ENCODE data around the gene GLCCI1.

The GLCCI1 gene

DNA sequence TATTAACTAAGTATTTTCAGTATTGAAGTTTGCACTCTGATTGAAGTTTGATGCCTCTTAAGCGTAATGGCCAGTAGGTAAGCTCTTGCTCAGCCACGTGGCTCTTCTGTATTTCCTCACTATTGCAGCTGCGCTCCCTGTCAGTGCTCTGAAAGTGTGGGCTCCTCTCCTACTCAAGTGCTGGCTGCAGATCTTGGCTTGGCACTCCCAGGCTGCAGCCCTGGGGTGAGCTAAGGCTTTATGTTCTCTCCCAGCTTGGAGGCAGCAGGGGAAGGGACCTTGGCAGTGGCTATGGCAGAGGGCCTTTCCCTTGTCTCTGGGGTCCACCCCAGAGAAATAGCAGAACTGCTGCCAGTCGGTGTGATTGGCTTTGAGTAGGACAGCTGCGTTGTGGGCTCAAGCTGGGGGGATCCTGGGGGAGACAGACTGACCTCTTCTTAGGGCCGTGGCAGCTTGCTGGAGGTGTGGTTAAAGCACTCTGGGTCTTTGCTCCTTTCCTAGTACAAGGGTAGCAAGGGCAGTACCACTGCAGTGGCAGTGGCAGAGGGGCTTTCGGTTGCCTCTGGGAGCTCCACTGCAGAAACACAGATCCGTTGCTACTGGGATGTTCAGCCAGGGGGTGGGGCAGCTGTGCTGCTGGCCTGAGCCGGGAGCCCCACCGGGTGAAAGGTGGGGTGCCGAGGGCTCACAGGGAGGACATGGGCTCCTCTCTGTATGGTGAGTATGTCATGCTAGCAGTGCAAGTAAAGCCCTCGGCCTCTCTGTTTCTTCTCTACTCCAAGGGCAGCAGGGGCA is 100.5 kb downstream of the GLCCI1 start:
- Histone ChIP-seq H3K36me3 (peaks cover 12% of the 10 kb centered on the region), H3K4me3 (ENCODE audit: low read depth, low read length) (no peak overlapping the region), H3K27me3 (ENCODE audit: insufficient read depth, low read depth, severe bottlenecking) (no peaks in the 10 kb centered on the region), H3K9me3 (ENCODE audit: severe bottlenecking) (no peaks in the 10 kb centered on the region), H3K27ac (no peak overlapping the region)
- TF ChIP-seq, protein P1, sequence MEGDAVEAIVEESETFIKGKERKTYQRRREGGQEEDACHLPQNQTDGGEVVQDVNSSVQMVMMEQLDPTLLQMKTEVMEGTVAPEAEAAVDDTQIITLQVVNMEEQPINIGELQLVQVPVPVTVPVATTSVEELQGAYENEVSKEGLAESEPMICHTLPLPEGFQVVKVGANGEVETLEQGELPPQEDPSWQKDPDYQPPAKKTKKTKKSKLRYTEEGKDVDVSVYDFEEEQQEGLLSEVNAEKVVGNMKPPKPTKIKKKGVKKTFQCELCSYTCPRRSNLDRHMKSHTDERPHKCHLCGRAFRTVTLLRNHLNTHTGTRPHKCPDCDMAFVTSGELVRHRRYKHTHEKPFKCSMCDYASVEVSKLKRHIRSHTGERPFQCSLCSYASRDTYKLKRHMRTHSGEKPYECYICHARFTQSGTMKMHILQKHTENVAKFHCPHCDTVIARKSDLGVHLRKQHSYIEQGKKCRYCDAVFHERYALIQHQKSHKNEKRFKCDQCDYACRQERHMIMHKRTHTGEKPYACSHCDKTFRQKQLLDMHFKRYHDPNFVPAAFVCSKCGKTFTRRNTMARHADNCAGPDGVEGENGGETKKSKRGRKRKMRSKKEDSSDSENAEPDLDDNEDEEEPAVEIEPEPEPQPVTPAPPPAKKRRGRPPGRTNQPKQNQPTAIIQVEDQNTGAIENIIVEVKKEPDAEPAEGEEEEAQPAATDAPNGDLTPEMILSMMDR (IDR thresholded peaks at IDR 0.05; ENCODE audit: low read depth, low read length) = no peak
- DNase-seq = no peak

DNA sequence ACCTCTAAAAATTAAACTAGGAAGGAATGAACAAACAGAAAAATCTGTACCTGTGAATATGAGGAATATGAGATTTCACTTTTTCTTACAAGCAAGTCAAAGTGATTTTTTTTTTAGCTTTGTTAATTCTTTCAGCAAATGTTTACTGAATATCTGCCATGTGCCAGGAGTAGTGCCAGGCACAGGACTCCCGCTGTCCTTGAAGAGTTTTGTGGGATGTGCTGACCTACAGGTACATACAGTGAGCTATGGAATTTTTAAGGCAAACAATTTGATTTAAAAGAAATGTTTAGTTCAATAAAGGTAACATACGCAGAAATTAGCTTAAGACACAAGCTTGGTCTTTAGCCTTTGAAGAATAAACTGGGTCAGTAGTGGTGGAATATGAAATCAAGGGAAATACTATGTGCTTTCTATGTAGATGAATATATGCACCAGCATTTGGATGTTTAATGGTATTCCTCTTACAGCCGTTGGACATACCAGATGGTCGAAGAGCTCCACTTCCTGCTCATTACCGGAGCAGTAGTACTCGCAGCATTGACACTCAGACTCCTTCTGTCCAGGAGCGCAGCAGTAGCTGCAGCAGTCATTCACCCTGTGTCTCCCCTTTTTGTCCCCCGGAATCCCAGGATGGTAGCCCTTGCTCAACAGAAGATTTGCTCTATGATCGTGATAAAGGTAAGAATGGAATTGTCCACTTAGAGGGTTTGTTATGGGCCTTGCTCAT is 102.0 kb downstream of the GLCCI1 start:
- no peak for DNase-seq
- no peak overlapping the region for H3K4me3 ChIP-seq (ENCODE audit: low read depth, low read length)
- H3K36me3 ChIP-seq = peaks cover 9% of the 10 kb centered on the region
- H3K27ac ChIP-seq = no peak overlapping the region
- no peaks in the 10 kb centered on the region for H3K9me3 ChIP-seq (ENCODE audit: severe bottlenecking)
- H3K27me3 ChIP-seq (ENCODE audit: insufficient read depth, low read depth, severe bottlenecking) = no peaks in the 10 kb centered on the region
- TF ChIP-seq, protein P1 (IDR thresholded peaks at IDR 0.05; ENCODE audit: low read depth, low read length) = no peak

DNA sequence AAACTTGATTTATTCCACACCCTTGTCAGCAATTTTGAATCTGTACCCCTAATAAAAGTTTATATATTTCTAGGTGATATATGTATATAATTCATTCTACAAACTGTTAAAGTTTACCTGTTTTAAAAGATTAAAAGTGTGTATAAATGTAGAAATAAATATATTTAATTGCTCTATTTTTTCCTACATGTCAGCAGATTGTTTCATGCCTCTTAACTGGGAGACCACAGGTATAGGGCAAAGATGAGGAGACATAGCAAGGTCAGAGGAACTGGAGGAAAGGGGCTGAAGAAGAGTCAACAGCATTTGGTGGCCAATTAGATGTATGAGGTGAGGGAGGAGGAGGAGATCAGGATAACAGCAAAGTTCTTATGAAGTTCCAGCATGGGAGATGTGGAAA is 109.8 kb downstream of the GLCCI1 start:
- TF ChIP-seq, protein P1 (IDR thresholded peaks at IDR 0.05; ENCODE audit: low read depth, low read length) = no peak
- no peaks in the 10 kb centered on the region for H3K9me3 ChIP-seq (ENCODE audit: severe bottlenecking)
- peaks cover 3% of the 10 kb centered on the region; the same call in 1 of the 2 replicates for H3K36me3 ChIP-seq
- H3K4me3 ChIP-seq (ENCODE audit: low read depth, low read length) = no peak overlapping the region
- H3K27me3 ChIP-seq (ENCODE audit: insufficient read depth, low read depth, severe bottlenecking) = no peaks in the 10 kb centered on the region
- no peak for DNase-seq
- H3K27ac ChIP-seq = no peak overlapping the region

DNA sequence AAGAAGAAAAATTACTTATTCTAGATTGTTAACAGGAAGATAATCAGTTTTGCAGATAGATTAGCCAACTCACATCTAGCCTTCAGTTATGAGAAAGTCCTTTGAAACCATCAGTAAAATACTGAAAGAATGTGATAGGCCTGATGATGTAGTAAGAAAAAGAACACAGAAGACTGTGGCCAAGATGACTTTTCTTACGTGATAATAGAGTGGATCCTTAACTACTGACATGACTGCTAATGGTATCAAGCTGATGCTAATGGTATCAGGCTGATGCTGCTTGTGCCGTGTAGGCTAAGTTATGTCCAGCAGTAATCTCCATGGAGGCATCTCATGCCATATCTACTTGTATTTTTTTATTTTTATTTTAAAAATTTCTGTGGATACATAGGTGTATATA is 114.2 kb downstream of the GLCCI1 start:
- Histone ChIP-seq H3K9me3 (ENCODE audit: severe bottlenecking) (no peaks in the 10 kb centered on the region), H3K36me3 (peaks cover 4% of the 10 kb centered on the region), H3K4me3 (ENCODE audit: low read depth, low read length) (no peak overlapping the region), H3K27me3 (ENCODE audit: insufficient read depth, low read depth, severe bottlenecking) (no peaks in the 10 kb centered on the region), H3K27ac (no peak overlapping the region)
- TF ChIP-seq, protein P1 (IDR thresholded peaks at IDR 0.05; ENCODE audit: low read depth, low read length) = no peak
- no peak for DNase-seq

DNA sequence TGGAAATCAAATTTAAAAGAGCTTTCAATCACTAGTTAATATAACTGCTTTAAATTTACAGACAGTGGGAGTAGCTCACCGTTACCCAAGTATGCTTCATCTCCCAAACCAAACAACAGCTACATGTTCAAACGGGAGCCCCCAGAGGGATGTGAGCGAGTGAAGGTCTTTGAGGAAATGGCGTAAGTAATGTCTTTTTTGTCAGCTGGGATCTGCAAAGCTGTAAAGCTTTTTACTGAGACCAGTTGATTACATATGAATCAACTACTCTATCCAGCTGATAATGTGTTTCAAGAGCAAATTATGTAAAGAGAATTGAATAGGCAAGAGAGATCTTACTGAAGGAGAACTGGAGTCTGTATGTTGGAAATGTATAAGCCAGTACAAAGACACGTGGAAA is 116.2 kb downstream of the GLCCI1 start:
- TF ChIP-seq, protein P1 (IDR thresholded peaks at IDR 0.05; ENCODE audit: low read depth, low read length) = no peak

More for the DNA sequence above, 116.2 kb downstream of the GLCCI1 start:
- DNase-seq = no peak
- Histone ChIP-seq H3K27me3 (ENCODE audit: insufficient read depth, low read depth, severe bottlenecking) (no peaks in the 10 kb centered on the region), H3K36me3 (peaks cover 4% of the 10 kb centered on the region), H3K4me3 (ENCODE audit: low read depth, low read length) (no peak overlapping the region), H3K9me3 (ENCODE audit: severe bottlenecking) (no peaks in the 10 kb centered on the region), H3K27ac (no peak overlapping the region)
